NCI-H748 (cell line): ENCODE data around the gene ELOB.

Experiments
- DNase-seq: peaks from one replicate; lab custom pipeline; 2025; ENCODE audit not compliant: unreplicated experiment; lab: John Stamatoyannopoulos, UW

Gene ELOB

GRCh38 chr16:2769675-2770056 is 7.4 kb downstream of the ELOB start:
- no peak for DNase-seq

GRCh38 chr16:2769100-2769529 is 8.0 kb downstream of the ELOB start:
- no peak for DNase-seq

DNA sequence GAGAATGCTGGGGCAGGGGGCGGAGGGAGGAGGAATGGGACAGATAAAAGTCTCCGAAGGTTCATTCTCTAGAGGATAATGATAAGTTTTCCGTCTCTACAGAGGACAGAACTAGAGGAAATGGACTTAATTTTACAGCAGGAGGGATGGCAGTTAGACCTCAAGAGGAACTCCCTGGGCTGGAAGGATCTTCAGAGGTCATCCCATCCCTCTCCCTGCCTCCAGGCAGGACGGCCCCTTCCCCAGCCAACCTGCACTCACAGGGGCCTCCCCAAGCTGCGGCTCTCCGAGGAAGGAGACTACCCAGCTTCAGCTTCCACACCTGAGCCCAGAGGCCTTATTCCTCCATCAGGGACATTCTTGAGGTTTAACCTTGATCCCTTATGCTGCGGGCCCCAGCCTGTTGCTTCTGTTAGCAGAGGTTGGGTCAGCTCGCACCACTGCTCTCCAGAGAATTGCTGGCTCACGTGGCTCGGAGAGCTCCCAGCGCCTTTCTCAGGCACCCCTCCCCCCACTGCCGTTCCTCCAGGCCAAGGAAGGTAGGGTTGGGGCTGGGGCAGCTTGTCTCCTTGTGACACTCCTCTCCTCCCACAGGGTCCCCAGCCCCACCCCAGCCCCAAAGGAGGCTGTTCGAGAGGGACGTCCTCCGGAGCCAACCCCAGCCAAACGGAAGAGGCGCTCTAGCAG is 8.5 kb downstream of the ELOB start:
- no peak for DNase-seq

GRCh38 chr16:2767891-2768290 is 9.2 kb downstream of the ELOB start:
- no peak for DNase-seq

- DNase-seq = no peak
Observed at GRCh38 chr16:2767140-2767731, 9.8 kb downstream of the ELOB start.

DNA sequence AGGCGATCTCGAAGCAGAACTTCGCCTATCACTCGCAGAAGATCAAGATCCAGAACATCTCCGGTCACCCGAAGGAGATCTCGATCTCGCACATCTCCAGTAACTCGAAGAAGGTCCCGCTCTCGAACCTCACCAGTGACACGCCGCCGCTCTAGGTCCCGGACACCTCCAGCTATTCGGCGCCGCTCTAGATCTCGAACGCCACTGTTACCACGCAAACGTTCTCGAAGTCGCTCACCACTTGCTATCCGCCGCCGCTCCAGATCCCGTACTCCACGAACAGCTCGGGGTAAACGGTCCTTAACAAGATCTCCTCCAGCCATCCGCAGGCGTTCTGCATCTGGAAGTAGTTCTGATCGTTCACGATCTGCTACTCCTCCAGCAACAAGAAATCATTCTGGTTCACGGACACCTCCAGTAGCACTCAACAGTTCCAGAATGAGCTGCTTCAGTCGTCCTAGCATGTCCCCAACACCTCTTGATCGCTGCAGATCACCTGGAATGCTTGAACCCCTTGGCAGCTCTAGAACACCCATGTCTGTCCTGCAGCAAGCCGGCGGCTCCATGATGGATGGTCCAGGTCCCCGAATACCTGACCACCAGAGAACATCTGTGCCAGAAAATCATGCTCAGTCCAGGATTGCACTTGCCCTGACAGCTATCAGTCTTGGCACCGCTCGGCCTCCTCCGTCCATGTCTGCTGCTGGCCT is 10.5 kb downstream of the ELOB start:
- DNase-seq = no peak

- DNase-seq = no peak
Observed at GRCh38 chr16:2765462-2766404, 11.3 kb downstream of the ELOB start.

- DNase-seq = no peak
Observed at GRCh38 chr16:2764718-2765117, 12.4 kb downstream of the ELOB start.

DNA sequence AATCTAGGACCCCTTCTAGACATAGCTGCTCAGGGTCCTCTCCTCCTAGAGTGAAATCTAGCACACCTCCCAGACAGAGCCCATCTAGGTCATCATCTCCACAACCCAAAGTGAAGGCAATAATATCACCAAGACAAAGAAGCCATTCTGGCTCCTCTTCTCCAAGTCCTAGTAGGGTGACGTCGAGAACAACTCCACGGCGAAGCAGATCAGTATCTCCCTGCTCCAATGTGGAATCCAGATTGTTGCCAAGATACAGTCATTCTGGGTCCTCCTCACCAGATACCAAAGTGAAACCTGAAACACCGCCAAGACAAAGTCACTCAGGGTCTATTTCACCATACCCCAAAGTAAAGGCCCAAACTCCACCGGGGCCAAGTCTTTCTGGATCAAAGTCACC is 13.9 kb downstream of the ELOB start:
- DNase-seq = no peak

- no peak for DNase-seq
Observed at GRCh38 chr16:2762711-2763110, 14.4 kb downstream of the ELOB start.

DNA sequence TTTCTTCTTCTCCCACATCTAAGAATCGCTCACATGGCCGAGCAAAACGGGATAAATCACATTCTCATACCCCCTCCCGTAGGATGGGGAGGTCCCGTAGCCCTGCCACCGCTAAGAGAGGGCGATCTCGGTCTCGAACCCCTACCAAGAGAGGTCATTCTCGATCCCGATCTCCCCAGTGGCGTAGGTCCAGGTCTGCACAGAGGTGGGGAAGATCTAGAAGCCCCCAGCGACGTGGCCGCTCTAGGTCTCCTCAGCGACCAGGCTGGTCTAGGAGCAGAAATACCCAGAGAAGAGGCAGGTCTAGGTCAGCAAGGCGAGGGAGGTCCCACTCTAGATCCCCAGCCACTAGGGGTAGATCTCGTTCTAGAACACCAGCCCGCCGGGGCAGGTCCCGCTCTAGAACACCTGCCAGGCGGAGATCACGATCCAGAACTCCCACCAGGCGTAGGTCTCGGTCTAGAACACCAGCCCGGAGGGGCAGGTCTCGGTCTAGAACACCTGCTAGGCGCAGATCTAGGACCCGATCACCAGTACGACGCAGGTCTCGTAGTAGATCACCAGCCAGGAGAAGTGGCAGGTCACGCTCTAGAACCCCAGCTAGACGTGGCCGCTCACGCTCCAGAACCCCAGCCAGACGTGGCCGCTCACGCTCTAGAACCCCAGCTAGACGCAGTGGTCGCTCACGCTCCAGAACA is 15.0 kb downstream of the ELOB start:
- no peak for DNase-seq

GRCh38 chr16:2761472-2761871 is 15.6 kb downstream of the ELOB start:
- DNase-seq = no peak

DNA sequence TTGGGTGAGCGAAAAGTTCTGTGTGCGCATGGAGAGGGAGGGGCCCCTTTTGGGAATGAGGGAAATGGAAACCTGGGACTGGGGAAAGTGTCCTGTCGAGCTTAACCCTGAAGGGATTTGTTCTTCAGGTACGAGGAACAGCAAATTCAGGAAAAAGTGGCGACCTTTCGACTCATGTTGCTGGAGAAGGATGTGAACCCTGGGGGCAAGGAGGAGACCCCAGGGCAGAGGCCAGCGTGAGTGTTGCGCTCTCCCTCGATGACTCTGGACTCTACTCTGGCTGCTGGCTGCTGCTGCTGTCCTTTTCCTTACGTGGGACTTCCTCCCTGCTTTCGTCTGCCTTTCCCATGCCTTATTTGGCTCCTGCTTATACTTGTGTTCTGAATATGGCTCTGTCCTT is 19.7 kb downstream of the ELOB start:
- no peak for DNase-seq

- no peak for DNase-seq
Observed at GRCh38 chr16:2756288-2757015, 20.6 kb downstream of the ELOB start.

DNA sequence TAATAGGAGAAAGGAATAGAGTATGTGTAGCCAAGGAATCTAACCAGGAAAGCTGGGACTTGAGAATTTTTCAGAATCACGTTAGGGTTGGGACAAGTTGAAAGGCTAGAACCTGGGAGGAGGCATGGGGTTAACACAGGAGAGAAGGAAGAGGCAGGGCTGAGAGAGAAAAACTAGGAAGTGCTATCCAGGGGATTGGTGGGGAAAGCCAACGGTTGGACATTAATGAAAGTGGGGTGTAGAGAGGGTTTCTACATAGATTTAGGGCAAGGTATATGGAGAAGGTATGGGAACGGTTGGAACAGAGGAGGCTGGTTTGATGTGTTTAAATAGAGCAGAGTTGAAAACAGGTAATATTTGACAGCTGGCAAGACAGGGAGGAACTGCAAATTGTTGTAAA is 21.9 kb downstream of the ELOB start:
- DNase-seq = no peak

- DNase-seq = peak; percentile 15
Observed at GRCh38 chr16:2753733-2754020, 23.4 kb downstream of the ELOB start.

GRCh38 chr16:2752850-2753732 is 24.0 kb downstream of the ELOB start:
- DNase-seq = peak; percentile 80

DNA sequence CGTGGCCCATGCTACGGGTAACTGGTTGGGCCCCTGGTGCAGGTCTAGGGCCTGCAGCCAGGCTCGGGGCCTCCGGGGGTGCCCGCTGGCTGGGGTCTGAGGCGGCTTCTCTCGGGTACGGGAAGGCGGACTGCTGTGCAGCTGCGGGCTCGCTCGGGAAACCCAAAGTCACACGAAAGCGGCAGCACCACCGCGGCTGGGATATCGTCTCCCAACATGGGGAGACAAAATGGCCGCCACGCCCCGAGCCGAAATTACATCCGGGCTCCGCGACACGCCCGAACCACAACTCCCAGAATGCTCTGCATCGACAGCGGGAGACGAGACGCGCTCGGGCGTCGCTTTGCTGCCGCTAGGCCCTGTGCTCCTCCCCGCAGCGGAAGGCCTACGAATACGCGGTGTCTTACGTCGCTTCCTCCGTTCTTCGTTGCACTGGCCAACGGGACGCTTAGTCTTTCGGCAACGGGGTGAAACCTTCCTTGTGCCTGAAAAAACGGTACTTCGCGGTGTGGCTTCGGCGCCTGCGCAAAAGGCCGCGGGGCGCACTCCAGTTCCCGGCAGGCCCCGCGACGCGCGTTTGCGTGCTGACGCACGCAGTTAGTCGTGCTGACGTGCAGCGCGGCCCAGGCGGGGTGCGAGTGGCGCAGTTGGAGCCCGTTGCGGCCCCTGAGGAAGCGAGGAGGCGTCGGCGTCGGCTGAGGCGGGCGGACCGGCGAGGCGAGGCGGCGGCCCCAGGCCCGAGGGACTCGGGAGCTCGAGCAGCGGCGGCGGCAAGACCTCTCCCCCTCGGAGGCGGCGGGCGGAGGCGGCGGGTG is 24.8 kb downstream of the ELOB start, which contains the start of gene SRRM2:
Gene SRRM2, plus strand, starts transcription at position 604 of the 815 bp plus-strand sequence. CDS start 3,727 bp downstream, outside the sequence.
- peak; percentile 94 for DNase-seq
